OCI-M2 (cell line): ENCODE data around the gene POLR3A.
"Not testable (repeated sequence)": the region's sequence is repeated elsewhere in the genome, so short reads cannot be mapped to it uniquely, and the experiment has no call there.

Experiments
- DNase-seq: peaks from one replicate; lab custom pipeline; 2025; ENCODE audit not compliant: unreplicated experiment; lab: John Stamatoyannopoulos, UW

Gene POLR3A

DNA sequence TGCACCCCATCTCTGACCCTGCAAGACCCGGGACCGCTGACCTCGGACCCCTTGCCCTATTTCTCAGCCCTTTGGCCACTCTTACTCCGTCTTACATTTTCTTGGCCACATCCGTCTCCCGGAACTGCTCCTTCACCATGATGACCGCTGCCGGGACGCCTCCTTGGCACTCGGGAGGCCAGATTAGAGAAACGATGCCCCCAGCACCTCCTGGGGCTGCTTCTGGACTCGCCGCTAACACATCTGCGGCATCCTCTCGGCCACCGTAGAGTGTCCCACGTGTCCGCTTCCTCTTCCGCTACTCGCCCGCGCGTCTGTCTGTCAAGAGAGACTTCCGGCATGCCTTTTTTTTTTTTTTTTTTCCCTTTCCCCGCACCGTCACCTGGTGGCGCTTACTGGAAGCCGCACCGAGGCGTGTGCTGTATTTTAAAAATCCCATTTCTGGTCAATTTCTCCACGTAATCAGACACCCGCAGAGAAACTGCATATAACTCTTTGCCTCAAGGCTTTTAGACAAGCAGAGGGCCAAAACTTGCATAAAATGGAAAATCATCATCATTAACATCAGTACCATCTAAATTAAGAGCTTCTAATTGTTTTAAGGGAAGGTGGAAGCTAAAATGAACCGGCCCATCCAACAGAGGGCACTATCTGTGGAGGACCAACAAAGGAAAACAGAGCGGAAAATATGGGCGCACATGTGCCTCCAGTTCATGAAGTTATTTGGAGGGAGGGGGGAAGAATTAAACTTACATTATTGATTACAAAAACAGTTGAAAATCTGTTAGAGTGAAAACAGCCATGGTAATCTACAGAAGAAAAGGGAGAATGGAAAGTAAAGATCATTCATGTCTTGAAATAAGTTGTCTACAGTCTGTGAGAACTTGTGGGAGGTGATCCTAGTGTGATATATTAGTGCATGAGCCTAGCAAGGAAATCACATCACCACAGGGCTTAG, at the start of gene POLR3A:
POLR3A (minus strand) TSS at position 247 of the 958 bp plus-strand sequence; CDS start at position 139, 108 bp downstream.
- DNase-seq: no peak

DNA sequence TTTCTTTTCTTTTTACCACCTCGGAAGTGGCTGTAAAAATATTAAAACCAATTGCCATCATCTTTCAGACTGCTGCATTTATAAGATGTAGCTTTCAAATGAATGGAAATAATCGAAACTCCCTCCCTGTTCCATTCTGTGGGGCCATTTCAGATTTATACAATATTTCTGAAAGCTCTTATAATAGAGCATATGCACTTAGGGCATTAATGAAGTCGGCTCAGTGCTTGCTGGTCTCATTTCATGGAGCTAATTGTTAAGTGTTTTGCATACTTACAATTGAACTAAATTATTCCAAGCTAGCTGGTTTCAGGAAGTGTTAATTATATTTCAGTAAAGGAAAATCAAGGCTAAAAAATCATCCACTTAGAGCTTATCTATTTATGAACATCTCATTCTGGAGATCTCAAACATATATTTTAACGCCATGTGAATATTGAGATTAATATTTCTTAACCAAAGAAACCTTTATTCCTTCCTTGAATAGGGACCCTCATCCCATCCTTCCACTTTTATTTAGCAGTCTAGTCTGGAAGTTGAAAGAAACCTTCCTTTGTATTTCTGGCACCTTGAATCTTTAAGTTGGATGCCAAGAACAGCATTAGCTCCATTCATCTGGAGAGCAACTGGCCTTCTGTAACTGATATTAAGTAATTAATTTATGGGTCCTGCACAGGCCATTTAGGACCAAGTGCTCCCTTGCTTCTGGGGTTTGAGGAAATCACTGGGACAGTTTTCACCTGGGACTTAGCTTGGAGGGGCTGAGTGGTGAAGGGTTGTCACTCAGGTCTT, 49.4 kb upstream of the POLR3A start:
- no peak for DNase-seq

DNA sequence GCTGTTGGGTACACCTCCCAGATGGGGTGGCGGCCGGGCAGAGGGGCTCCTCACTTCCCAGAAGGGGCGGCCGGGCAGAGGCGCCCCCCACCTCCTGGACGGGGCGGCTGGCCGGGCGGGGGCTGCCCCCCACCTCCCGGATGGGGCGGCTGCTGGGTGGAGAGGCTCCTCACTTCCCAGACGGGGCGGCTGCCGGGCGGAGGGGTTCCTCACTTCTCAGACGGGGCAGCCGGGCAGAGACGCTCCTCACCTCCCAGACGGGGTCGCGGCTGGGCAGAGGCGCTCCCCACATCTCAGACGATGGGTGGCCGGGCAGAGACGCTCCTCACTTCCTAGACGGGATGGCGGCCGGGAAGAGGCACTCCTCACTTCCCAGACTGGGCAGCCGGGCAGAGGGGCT, 46.5 kb upstream of the POLR3A start:
- DNase-seq: not testable (repeated sequence)

DNA sequence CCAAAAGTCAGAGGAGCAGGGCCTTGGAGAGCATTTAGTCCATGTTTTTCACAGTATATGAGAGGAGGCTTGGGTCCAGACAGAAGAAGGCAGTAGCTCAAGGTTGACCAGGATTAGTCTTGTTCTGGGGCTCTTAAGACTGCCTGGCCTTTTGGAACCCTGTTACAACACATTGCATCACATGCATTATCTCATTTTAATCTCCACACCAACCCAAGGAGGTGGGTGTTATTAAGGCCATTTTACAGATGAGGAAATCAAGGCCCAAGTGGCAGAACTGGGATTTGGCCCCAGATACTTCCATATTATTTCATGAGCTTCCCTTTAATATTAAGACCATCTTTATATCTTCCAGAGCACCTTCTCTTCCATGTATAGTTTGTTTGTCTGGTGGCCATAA, 43.2 kb upstream of the POLR3A start:
- DNase-seq: no peak

DNA sequence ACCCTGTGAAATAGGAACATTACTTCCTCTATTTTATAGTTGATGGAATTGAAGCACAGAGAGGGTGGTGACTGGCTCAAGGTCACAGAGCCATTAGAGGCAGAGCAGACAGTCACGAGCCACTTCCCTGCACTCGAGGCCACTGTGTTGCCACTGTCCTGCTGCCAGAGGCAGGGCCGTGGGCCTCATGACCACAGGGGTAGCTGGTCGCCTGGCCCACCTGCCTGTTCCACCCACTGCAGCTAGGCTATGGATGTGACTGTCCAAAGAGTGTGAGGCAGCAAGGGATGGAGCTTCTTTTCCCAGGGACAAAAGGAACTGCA, 42.5 kb upstream of the POLR3A start:
- no peak for DNase-seq

DNA sequence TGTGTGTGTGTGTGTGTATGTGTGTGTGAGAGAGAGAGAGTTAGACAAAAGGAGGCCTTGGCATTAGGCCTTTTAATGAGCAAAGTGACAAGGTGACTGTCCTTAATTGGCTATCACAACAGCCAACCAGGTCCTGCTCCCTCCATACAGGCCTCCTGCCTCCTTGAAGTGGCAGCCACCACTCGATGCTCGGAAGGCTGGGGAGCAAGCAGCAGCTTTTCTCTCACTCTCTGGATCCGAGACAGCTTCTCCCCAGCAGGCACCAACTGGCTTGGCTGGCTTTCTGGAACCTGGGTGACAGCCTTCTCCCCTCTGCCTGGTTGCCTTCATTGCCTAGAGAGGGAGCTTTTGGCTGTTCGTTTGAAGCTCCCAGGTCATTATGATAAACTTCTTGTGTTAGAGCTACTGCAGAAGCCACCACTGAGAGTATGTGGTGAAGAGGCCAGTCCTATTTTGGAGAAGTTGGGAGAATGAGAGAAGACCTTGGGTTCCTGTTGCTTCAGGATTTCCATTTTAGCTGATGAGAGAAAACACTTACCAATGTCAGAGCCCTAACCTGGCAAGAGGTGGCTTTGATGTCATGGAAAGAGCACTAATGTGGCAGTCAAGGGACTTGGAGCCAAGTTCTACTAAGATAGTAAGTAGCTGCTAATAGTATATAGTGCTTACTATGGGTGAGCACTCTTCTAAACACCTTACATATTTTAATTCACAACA, 42.0 kb upstream of the POLR3A start:
- no peak for DNase-seq

DNA sequence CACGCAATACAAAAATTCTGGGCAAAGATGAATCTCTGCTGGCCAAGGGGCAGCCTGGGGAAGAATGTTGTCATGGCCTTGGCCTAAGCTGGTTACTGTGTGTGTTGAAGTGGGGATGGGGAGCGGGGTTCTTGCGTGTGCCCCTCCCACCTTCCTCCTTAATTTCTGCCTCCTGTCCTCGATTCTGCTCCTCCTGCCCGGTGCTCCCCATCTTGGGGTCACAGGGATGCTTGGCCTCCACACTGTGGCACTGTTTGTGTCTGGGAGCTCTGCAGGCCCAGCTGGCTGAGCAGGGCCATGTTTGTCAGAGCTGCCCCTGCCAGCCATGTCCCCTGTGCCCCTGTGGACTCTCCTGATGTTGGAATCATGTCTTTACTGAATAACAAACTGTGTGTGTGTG, 41.4 kb upstream of the POLR3A start:
- no peak for DNase-seq

DNA sequence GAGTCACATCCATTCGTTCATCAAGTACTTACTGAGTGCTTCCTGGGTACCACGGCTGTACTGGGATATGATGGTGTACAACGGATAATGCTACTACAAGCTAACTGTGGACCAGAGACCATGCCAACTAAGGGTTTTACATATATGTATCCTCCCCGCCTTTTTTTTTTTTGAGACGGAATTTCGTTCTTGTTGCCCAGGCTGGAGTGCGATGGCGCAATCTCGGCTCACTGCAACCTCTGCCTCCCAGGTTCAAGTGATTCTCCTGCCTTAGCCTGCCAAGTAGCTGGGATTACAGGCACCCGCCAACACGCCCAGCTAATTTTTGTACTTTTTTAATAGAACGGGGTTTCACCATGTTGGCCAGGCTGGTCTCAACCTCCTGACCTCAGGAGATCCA, 40.7 kb upstream of the POLR3A start:
- not testable (repeated sequence) for DNase-seq

DNA sequence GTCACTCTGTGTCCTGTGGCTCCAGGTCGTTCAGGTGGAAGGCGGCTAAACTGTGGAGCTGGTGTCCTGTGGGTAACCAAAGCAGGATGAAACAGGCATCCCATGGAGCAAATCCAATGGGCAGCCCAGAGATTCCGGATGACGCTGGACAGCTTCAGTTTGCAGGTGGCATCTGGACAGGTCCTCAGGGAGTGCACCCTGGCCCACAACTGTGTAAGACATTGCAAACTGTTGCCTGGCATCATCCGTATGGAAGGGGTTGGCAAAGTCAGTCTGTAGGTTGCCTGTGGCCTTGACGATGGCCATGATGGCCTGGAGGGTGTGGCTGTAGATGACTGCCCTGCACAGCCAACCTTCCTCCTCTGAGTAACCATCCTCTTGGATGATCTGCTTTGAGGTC, 39.8 kb upstream of the POLR3A start:
- no peak for DNase-seq

DNA sequence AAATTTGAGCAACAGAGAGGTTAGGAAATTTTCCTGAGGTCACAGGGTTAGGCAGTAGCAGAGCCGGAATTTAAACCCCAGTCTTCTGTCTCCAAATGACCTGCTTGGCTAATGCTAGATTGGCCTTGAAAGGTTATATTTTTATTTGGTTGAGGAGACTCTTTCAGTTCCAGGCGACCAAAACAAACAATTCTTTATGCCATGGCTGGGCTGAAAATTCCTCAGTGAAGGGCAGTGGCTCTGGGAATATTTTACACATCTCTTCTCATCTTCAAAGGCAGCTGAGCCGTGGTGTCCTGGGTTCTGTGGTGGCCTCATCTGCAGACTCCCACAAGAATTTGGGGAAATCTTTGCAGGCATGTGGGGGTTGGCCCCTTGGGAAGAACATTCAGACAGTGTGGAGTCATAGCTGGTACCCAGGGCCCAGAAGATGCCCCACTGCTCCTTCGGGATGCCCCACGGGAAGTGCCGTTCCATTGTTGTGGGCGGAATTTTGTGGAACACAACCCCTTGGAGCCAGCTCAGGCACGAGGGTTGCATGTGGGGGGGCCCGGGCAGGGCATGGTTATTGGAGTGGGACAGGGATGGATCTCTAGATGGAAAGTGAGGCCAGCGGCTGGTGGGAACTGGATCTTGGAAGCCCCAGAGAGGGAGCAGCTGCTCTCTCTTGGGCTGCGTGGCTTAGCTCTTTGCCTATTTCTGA, 37.6 kb upstream of the POLR3A start:
- DNase-seq: no peak

DNA sequence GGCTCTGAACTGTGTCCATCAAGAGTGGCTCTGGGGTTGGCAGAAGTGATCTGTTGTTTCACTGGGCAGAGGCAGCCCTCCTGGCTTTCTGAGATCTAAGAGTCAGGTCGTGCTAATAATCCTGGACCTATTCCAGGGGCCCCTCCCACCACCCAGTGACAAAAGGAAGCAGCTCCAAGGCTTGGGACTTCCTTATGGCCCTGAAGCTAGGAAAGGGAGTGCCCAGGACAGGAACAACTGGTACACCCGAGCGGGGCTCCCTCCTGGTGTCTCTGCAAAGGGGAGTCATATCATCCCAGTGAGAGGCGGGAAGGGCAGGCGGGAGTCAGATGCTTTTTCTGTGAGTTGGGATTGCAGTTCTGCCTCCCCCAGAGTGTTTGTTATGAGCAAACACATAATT, 36.7 kb upstream of the POLR3A start:
- no peak for DNase-seq

DNA sequence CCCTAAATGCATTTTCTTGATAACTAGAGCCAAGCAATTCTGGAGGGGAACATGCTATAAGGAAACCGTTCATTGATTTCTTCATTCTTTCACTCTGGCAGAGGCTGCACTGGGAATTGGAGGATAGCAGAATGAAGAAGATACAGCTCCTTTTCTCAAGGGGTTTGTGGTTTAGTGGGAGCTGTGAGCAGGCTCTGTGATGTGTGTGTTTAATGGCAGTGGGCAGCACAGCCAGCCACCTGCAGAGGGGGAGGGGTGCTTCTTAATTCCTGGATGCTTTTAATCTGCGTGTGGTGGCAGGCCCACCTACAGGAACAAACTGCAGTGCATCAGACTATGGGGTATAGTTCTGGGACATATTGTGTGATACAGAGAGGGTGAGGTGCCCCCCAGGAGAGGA, 36.3 kb upstream of the POLR3A start:
- DNase-seq: no peak

DNA sequence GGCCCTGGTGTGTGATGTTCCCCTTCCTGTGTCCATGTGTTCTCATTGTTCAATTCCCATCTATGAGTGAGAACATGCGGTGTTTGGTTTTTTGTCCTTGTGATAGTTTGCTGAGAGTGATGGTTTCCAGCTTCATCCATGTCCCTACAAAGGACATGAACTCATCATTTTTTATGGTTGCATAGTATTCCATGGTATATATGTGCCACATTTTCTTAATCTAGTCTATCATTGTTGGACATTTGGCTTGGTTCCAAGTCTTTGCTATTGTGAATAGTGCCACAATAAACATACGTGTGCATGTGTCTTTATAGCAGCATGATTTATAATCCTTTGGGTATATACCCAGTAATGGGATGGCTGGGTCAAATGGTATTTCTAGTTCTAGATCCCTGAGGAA, 35.6 kb upstream of the POLR3A start:
- not testable (repeated sequence) for DNase-seq

DNA sequence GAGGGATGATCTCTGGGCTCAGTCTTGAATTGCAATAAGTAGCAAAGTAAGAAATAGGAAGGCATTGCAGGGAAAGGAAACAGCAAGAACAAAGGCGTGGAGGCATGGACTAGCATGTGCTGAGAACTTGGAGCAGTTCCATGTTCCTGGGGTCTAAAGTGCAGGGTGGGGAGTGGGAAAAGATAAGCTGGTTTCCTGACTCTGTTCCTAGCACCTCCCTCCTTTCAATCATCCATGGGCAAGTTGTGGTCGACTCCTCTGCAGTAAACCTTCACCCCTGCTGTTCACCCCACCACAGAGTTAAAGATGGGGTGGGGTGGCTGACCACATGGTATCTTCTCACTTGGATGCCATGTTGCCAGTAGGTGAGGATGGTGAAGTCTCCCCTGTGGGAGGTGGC, 33.9 kb upstream of the POLR3A start:
- DNase-seq: no peak

DNA sequence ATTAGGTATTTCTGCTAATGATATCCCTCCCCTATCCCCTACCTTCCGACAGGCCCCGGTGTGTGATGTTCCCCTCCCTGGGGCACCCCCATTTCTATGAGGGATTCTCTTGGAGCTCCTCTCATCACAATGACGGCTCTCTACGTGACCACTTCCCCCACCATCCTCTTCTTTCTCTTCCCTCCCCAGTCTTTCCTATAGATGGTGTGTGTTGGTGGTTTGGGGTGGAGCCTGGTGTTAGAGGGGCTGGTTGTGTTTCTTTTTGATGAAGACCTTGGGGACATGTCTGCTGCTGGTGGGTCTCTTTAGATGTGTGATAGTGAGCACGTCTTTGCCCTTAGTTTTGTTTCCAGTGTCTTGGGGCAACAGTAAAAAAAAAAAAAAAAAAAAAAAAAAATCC, 33.0 kb upstream of the POLR3A start:
- DNase-seq: no peak

DNA sequence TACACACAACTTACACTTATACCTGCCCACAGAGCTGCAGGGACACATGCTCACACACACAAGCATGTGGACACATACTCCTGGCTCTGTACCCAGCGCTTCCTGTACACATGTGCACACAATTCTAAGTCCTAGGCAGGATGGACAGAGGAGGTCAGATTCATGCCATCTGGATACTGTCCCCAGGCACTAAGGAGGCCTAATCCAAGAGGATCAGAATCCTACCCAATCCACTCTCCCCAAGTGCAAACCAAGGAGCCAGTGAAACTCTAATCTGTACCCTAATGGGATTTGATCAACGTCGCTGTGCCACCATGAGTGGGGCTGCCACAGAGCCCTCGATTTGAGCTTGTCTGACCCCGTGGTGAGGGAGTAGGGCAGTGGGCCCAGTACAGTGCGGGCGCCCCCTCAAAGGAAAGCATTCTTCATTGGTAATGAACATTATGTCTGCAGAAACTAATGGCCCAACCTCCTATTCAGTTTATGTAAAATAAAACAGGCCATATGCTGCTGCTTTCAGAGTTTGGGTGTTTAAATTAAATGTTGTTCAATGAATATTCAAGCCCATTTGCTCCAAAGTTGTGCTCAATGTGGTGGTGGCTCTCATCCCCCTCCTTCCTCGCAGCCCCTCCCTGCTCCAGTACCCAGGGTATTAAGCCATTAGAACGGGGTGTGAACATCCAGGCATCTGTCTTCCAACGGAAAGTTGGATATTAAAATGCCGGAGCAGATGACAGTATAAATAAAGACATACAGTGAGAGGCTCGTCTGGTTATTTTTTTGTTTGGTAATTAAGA, 30.8 kb upstream of the POLR3A start:
- DNase-seq: no peak

DNA sequence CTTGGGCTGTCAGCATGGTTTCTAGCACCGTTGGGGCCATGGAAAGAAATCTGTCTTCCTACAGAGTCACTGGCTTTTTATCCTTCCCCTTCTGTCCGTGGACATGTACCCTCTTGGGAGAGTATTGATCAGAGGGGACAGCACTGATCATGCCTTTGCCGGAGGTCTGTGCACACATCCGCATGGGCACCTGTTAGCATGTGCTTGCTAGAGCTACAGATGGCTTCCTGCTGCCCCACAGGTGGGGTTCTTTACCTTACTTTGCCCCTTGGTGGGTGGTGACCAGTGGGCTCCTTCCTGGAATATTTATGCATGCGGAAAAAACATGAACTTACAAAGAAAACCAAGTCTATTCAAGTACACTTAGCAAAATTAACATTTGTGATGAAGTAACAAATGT, 29.2 kb upstream of the POLR3A start:
- no peak for DNase-seq

DNA sequence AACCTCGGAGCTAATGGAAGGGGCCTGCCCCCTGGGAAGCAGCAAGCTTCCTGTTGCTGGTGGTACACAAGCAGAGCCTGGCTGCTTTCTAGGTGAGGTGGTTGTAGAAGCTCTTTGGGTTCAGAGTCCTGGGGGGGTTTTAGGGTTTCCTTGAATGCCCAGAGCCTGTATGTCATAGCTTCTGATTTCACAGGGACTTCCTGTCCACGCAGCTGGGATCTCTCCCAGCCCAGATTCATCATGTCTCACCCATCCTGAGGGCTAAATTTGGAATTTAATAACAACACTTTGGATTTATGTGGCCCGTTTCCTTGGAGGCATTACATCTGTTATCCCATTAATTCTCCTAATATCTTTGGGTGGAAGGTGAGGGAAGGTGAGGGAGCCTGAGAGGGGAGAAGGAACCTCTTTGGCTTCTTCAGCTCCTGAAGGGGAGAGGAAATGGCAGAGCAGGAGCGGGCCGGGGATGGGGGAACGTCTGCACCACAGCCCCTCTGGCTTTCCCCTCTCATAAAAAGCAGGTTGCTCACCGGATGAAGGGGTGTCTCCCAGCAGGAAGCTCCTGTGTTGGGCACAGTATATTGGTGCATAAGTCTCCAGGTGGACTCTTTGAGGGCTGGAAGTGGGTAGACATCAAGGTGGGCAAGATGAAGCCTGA, 24.0 kb upstream of the POLR3A start:
- no peak for DNase-seq

DNA sequence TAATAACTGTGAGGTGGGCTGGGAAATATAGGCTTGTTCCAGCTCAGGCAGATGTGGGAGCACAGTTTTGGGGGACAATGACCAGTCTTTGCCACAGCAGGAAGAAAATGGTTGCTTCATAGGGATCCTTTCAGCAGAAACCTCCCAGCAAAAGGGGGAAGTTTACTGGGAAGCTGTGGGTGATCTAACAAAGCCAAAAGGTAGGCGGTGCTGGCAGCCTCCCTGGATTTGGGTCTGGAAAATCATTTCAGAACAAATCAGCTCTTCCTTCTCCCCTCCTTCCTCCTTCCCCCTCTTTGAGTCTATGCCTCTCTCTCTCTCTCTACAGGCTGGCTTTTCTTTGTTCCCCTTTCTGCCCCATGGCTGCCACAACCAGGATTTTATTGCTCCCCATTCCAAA, 20.5 kb upstream of the POLR3A start:
- no peak for DNase-seq
